Nephron (organoid): ENCODE measurements around the gene TTLL5.

Source experiments
- H3K27ac Mint-ChIP-seq, 3 experiments: 2 replicates each; pipeline ENCODE4 v1.8.0; 2020; ENCODE audit warnings: mixed read lengths in 3 of 3, mild to moderate bottlenecking in 2 of 3, moderate library complexity in 1 of 3
- H3K27me3 Mint-ChIP-seq: 2 replicates; pipeline ENCODE4 v1.8.0; 2021; ENCODE audit warnings: low read depth, mild to moderate bottlenecking, moderate library complexity, mixed read lengths
- H3K36me3 Mint-ChIP-seq: 2 replicates; pipeline ENCODE4 v1.8.0; 2020; ENCODE audit warnings: low read depth, mixed read lengths
- H3K4me1 Mint-ChIP-seq: 2 replicates; pipeline ENCODE4 v1.8.0; 2020; ENCODE audit warnings: mixed read lengths
- H3K4me3 Mint-ChIP-seq, 3 experiments: 2 replicates each; pipeline ENCODE4 v1.8.0; 2020; ENCODE audit warnings: mild to moderate bottlenecking in 3 of 3, mixed read lengths in 3 of 3, moderate library complexity in 2 of 3
- H3K9me3 Mint-ChIP-seq: 2 replicates; pipeline ENCODE4 v1.8.0; 2020; ENCODE audit warnings: mixed read lengths
- TF ChIP-seq, protein P1 (sequence below), 3 experiments: fragments of 200-600 bp; sonication (generic); IDR thresholded peaks; one replicate each; pipeline ENCODE4 v1.5.0; 2021; ENCODE audit warnings: antibody characterized with exemption in 3 of 3; ENCODE audit not compliant: unreplicated experiment in 3 of 3

The TTLL5 gene

DNA sequence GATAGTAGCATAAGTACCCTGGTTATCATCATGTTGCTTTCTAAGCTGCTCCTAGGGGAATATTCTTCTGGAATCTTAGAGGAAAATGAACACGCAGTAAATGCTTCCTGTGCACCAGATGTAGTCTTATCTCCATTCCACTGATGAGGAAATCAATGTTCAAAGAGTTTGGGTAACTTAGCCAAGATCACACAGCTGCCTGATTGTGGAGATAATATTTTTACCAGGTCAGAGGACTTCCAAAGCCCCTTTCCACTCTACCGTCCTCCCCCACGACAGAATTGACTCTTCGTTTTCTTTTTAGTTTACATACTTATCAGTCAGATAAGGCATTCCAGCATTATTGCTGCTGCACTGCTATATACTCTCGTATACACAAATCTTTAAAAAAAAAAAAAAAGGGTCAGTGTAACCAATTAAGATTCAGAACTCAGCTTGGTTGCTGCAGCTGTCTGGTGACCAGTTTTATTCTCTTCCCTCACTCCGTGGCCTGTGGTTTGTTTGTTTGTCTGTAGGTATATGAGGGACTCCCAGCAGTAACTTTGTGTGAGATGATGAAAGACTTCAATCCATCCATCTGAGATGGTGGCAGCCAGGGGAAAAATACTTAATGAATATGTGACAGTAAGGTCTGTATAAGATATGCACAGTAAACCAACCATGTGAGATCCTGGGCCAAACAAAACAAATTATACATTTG lies 210.3 kb downstream of the TTLL5 start:
- Mint-ChIP-seq H3K36me3 (peaks cover 15% of the 10 kb centered on the region), H3K4me1 (peaks cover 56% of the 10 kb centered on the region), H3K27me3 (no peaks in the 10 kb centered on the region), H3K4me3 (no peak overlapping the region), H3K27ac (peak overlapping the region; percentile 82 to 84 (median 83)), H3K9me3 (no peaks in the 10 kb centered on the region)
- TF ChIP-seq, protein P1, sequence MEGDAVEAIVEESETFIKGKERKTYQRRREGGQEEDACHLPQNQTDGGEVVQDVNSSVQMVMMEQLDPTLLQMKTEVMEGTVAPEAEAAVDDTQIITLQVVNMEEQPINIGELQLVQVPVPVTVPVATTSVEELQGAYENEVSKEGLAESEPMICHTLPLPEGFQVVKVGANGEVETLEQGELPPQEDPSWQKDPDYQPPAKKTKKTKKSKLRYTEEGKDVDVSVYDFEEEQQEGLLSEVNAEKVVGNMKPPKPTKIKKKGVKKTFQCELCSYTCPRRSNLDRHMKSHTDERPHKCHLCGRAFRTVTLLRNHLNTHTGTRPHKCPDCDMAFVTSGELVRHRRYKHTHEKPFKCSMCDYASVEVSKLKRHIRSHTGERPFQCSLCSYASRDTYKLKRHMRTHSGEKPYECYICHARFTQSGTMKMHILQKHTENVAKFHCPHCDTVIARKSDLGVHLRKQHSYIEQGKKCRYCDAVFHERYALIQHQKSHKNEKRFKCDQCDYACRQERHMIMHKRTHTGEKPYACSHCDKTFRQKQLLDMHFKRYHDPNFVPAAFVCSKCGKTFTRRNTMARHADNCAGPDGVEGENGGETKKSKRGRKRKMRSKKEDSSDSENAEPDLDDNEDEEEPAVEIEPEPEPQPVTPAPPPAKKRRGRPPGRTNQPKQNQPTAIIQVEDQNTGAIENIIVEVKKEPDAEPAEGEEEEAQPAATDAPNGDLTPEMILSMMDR (IDR thresholded peaks at IDR 0.05; ENCODE audit: unreplicated experiment in 3 of 3): no peak

DNA sequence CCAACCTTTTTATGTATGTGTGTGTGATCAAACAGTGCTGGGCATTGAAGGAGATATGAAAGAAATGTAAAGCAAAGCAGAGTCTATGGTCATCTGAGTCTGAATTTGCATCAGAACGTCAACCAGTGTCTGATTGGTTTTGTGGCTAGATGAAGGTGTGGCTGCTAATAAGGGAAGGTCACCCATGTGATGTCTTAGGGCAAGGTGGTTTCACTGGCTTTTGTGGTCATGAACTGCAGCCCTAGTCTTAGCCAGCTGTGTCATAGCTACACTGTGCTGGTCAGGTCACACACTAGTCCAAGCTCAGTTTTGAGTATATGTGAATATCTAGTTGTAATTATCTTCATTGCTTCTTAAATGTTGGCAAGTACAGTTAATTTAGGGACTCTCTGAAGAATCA lies 214.9 kb downstream of the TTLL5 start:
- Mint-ChIP-seq H3K4me3 (no peak overlapping the region), H3K27me3 (peaks cover 3% of the 10 kb centered on the region), H3K4me1 (peaks cover 56% of the 10 kb centered on the region), H3K36me3 (peaks cover 11% of the 10 kb centered on the region), H3K27ac (peak overlapping the region in 2 of 3 experiments; percentile 86 to 90), H3K9me3 (no peaks in the 10 kb centered on the region)
- TF ChIP-seq, protein P1 (IDR thresholded peaks at IDR 0.05; ENCODE audit: unreplicated experiment in 3 of 3): no peak

DNA sequence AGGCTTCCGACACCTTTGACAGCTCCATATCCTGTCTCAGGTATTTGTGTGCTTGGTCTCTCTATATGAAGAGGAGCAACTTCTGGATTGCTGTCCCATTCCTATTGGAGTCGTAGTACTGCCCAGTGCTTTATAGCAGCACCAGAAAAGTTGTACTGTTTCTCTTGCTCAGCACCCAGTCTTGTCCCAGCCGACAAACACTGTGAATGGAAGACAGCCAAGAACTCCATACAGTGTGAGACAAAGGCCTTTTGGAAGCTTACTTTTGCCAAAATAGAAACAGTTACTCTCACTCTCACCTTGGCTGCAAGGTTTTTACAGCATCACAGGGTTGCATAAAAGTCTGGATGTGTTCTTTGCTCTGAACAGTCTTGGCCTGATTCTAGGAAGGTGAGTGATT lies 215.5 kb downstream of the TTLL5 start:
- H3K27me3 Mint-ChIP-seq: peaks cover 3% of the 10 kb centered on the region
- H3K36me3 Mint-ChIP-seq: peaks cover 11% of the 10 kb centered on the region
- H3K4me3 Mint-ChIP-seq: no peak overlapping the region
- H3K4me1 Mint-ChIP-seq: peaks cover 50% of the 10 kb centered on the region
- TF ChIP-seq, protein P1 (IDR thresholded peaks at IDR 0.05; ENCODE audit: unreplicated experiment in 3 of 3): no peak
- H3K27ac Mint-ChIP-seq: peak overlapping the region; percentile 31 to 90 (median 86)
- H3K9me3 Mint-ChIP-seq: no peaks in the 10 kb centered on the region

DNA sequence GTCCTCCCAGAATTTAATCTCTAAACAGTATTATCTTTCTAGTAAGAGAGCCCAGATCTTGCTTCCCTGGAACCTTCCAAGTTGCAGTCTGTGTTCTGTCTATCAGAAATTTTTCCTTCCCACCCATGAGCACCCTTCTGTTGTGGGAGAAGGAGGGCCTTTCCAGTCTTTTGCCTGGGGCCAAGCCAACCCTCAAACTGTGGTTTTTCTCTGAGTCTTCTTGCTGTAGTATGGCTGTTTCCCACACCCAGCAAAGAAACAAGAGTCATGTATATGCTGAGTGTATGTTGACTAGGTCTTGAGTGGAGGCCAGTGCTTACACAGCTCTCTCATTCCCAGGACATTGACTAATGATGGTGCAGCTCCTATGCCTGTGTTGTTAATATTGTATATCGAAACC lies 216.2 kb downstream of the TTLL5 start:
- Mint-ChIP-seq H3K27ac (peak overlapping the region in 2 of 3 experiments; percentile 86 to 90), H3K4me3 (no peak overlapping the region), H3K36me3 (peaks cover 8% of the 10 kb centered on the region), H3K27me3 (peaks cover 3% of the 10 kb centered on the region), H3K9me3 (no peaks in the 10 kb centered on the region), H3K4me1 (peaks cover 43% of the 10 kb centered on the region)
- TF ChIP-seq, protein P1 (IDR thresholded peaks at IDR 0.05; ENCODE audit: unreplicated experiment in 3 of 3): no peak

DNA sequence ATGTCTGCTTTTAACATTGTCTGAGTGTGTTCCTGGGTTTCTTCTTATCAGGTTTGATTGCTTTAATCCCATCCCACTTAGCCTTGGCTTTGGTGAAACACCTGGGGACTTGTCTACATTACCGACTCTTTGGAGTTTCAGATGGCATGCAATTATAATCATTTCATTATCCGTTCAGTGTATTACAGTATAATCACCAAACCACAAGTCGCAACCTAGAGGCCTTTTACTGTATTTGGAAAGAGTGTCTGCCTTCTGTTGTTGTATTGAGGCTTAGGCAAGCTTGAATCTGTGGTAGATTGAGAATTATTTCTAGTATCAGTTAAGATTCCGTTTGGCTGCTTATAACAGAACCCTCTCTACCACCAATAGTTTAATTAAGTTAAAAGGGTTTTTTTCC lies 216.8 kb downstream of the TTLL5 start:
- Mint-ChIP-seq H3K9me3 (no peaks in the 10 kb centered on the region), H3K27ac (peak overlapping the region in 2 of 3 experiments; percentile 86 to 90), H3K4me3 (no peak overlapping the region), H3K27me3 (peaks cover 3% of the 10 kb centered on the region), H3K36me3 (peaks cover 13% of the 10 kb centered on the region), H3K4me1 (peaks cover 44% of the 10 kb centered on the region)
- TF ChIP-seq, protein P1 (IDR thresholded peaks at IDR 0.05; ENCODE audit: unreplicated experiment in 3 of 3): no peak

DNA sequence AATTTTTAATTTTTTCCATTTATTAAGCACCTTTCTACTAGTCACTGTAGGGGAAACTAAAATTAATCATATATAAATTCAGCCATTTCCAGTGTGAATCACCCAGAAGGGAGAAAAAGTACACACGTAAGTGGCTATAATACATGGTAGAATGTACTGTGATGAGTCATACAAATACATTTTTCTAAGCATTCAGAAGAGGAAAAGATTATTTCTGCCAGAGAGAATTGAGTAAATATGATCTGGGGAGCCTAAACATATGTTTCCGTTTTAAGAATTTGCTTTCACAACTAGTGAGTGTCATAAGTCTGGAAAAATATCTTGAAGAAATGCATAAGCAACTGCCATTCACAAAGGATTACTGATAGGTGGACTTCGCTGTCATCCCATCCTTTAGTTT lies 218.0 kb downstream of the TTLL5 start:
- Mint-ChIP-seq H3K36me3 (peaks cover 17% of the 10 kb centered on the region), H3K27ac (peak overlapping the region in 2 of 3 experiments; percentile 21 to 90), H3K4me3 (no peak overlapping the region), H3K9me3 (no peaks in the 10 kb centered on the region), H3K27me3 (peaks cover 3% of the 10 kb centered on the region), H3K4me1 (peaks cover 51% of the 10 kb centered on the region)
- TF ChIP-seq, protein P1 (IDR thresholded peaks at IDR 0.05; ENCODE audit: unreplicated experiment in 3 of 3): no peak
